Duodenal mucosa (tissue), 2 donors: Measurements from ENCODE around the gene PAPLN.

ENCODE experiments used
- H3K27ac ChIP-seq: one replicate; pipeline ENCODE4 v1.7.0; 2013; ENCODE audit warnings: low read depth, low read length
- H3K27me3 ChIP-seq, 2 donors: one replicate each; pipeline ENCODE4 v1.7.0; 2013; ENCODE audit warnings: low read length in 2 of 2, control low read depth in 1 of 2; ENCODE audit not compliant: insufficient read depth in 2 of 2, control insufficient read depth in 1 of 2
- H3K36me3 ChIP-seq, 2 donors: one replicate each; pipeline ENCODE4 v1.7.0; 2013; ENCODE audit warnings: low read length in 2 of 2, control low read depth in 1 of 2; ENCODE audit not compliant: insufficient read depth in 2 of 2, control insufficient read depth in 1 of 2
- H3K4me1 ChIP-seq, 2 donors: one replicate each; pipeline ENCODE4 v1.7.0; 2013; ENCODE audit warnings: low read length in 2 of 2, control low read depth in 1 of 2; ENCODE audit not compliant: insufficient read depth in 2 of 2, control insufficient read depth in 1 of 2
- H3K4me3 ChIP-seq, 2 donors: one replicate each; pipeline ENCODE4 v1.7.0; 2013; ENCODE audit warnings: low read length in 2 of 2, low read depth in 1 of 2
- H3K9ac ChIP-seq, 2 donors: one replicate each; pipeline ENCODE4 v1.7.0; 2013; ENCODE audit warnings: low read length in 2 of 2, low read depth in 1 of 2
- H3K9me3 ChIP-seq, 2 donors: one replicate each; pipeline ENCODE4 v1.7.0; 2013; ENCODE audit warnings: low read length in 2 of 2, control low read depth in 1 of 2; ENCODE audit not compliant: control insufficient read depth in 1 of 2

The PAPLN gene

DNA sequence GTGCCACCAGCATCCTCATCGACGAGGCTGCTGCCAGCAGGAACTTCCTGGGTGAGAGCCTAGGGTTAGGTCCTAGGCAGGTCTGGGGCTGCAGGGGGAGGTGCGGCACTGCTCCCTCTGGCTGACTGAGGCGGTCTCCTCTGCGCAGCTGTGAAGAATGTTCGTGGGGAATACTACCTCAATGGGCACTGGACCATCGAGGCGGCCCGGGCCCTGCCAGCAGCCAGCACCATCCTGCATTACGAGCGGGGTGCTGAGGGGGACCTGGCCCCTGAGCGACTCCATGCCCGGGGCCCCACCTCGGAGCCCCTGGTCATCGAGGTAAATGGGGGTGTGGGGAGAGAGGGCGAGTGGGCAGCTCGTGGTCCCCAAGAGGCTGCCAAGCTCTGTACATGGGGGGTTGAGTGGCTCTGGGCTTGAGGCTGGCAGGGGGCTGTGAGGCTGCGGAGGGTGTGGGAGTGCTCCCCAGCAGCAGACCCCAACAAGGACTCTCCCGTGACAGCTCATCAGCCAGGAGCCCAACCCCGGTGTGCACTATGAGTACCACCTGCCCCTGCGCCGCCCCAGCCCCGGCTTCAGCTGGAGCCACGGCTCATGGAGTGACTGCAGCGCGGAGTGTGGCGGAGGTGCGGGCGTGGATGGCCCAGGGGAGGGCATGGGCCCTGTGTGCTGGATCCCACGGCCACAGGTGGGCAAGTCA is 14.4 kb downstream of the PAPLN start:
- Histone ChIP-seq H3K27me3 (no peaks in the 10 kb centered on the region), H3K9me3 (no peaks in the 10 kb centered on the region), H3K9ac (no peak overlapping the region), H3K4me1 (no peaks in the 10 kb centered on the region), H3K27ac (no peak overlapping the region), H3K4me3 (no peak overlapping the region), H3K36me3 (no peaks in the 10 kb centered on the region)

DNA sequence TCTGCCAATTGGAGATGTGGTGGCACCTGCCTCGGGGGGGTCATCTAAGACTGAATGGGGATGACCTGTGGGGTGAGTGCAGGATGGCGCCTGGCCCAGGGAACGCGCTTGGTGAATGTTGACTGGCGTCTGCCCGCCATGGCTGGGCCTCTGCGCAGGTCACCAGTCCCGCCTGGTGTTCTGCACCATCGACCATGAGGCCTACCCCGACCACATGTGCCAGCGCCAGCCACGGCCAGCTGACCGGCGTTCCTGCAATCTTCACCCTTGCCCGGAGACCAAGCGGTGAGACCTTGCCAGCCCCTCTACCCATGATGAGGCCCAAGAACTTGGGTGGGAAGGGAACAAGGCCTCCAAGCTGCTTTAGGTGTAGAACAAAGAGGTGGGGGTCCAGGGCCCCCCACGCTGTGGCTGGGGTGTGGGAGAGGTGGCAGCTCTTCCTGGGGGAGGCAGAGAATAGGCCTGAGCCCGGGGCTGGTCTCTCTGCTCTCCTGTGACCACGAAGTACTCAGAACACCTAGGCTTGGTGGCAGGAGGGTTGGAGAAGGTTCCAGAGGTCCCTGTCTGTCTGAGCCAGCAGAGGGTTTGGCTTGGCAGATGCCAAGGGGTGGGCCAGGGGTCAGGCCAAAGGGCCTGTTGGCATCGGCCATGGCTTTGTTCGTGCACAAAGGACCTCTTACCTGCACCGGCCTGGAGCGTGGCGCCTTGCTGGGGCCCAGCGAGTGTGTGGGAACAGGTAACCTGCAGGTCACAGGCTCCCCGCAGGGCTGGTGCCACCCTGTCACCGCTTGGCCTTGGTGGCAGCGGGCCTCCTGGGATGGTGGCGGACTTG is 15.4 kb downstream of the PAPLN start:
- Histone ChIP-seq H3K4me3 (no peak overlapping the region), H3K27me3 (no peaks in the 10 kb centered on the region), H3K27ac (no peak overlapping the region), H3K36me3 (no peaks in the 10 kb centered on the region), H3K9me3 (no peaks in the 10 kb centered on the region), H3K9ac (no peak overlapping the region), H3K4me1 (no peaks in the 10 kb centered on the region)

DNA sequence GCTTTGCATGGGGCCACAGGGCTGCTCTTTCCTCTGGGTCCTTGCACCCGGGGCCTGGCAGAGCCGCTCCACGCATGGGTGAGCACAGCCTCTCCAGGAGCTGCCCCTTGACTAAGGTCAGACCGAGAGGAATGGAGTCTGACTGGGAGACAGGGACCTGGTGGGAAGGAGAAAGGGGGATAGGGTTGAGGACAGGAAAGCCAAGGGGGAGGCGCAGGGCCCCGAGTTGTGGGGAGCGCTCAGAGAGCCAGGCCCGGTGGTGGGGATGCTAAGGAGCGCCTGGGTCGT is 16.0 kb downstream of the PAPLN start:
- Histone ChIP-seq H3K27me3 (no peaks in the 10 kb centered on the region), H3K9me3 (no peaks in the 10 kb centered on the region), H3K27ac (no peak overlapping the region), H3K4me3 (no peak overlapping the region), H3K4me1 (no peaks in the 10 kb centered on the region), H3K36me3 (no peaks in the 10 kb centered on the region), H3K9ac (no peak overlapping the region)

DNA sequence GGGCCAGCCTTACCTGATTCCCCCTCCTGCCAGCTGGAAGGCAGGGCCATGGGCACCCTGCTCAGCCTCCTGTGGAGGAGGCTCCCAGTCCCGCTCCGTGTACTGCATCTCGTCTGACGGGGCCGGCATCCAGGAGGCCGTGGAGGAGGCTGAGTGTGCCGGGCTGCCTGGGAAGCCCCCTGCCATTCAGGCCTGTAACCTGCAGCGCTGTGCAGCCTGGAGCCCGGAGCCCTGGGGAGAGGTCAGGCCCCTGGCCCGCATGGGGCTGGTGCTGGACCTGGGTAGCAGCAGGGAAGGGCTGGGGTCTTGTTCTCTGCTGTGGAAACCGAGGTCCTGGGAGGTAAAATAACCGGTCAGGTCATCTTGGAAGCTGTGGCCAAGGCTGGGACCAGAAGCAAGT is 16.4 kb downstream of the PAPLN start:
- H3K27me3 ChIP-seq: no peaks in the 10 kb centered on the region
- H3K9ac ChIP-seq: no peak overlapping the region
- H3K9me3 ChIP-seq: no peaks in the 10 kb centered on the region
- no peak overlapping the region for H3K4me3 ChIP-seq
- no peaks in the 10 kb centered on the region for H3K4me1 ChIP-seq
- H3K27ac ChIP-seq: no peak overlapping the region
- no peaks in the 10 kb centered on the region for H3K36me3 ChIP-seq

DNA sequence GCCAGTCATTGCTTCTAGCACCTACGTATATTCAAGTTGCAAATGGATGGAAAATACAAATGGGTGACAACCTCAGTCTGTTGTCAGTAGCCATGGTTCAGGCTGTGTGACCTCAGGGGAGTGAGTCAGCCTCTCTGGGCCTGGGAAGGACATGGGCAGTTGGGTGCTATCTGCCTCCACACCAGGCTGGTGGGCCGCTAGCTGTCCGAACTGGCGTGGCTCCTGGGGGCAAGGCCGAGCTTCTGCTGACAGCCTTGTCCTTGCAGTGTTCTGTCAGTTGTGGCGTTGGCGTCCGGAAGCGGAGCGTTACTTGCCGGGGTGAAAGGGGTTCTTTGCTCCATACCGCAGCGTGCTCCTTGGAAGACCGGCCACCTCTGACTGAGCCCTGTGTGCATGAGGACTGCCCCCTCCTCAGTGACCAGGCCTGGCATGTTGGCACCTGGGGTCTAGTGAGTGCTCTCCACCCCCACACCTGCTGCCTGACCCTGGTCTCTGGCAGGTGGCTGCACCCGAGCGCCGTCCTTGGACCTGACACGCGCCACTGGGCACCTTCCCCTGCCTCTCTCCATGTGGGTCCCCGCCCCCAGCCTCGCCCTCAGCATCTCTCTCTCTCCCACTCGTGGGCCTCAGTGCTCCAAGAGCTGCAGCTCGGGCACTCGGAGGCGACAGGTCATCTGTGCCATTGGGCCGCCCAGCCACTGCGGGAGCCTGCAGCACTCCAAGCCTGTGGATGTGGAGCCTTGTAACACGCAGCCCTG is 17.1 kb downstream of the PAPLN start:
- Histone ChIP-seq H3K4me1 (no peaks in the 10 kb centered on the region), H3K9me3 (no peaks in the 10 kb centered on the region), H3K36me3 (no peaks in the 10 kb centered on the region), H3K27me3 (no peaks in the 10 kb centered on the region), H3K4me3 (no peak overlapping the region), H3K27ac (no peak overlapping the region), H3K9ac (no peak overlapping the region)

DNA sequence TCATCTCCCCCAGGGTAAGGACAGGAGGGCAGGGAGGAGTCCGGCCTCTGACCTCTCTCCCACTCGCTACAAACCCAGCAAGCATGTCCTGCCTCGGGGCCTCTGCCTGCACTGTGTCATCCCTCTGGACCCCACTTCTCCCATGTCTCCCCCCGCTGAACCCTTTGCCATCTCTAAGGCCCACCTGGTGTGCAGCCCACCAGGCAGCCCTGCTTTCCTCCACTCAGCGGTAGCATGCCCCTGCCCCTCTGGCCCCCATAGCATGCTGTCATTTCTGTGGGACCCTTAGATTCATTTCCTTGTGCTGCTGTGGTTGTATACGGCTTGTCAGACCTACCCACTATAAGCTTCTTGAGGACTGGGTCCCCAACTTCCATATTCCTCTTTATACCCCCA is 17.7 kb downstream of the PAPLN start:
- Histone ChIP-seq H3K4me1 (no peaks in the 10 kb centered on the region), H3K36me3 (no peaks in the 10 kb centered on the region), H3K27ac (no peak overlapping the region), H3K27me3 (no peaks in the 10 kb centered on the region), H3K9ac (no peak overlapping the region), H3K9me3 (no peaks in the 10 kb centered on the region), H3K4me3 (no peak overlapping the region)

DNA sequence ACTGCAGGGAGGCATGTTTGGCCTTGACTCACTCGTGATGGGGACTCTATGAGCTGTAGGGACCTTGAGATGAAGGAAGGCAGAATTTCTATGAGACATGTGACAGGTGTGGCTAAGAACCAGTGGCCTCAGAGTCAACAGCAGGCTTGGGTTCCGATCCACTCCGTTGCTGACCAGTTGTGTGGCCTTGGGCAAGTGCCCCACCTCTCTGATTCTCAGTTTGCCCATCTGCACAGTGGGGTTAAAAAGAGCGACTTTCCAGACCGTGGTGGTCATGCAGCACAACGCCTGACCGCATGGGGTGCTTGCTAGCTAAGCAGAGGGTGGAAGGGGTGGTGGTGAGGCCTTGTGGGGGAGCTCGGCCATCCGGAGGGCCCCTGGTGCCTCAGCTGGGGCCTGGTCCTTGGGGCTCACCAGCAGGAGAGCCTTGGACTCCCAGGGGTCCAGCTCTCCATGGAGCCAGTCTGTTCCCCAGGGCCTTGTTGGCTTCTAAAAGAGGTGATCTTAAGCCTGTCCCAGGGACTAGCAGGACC is 18.5 kb downstream of the PAPLN start:
- Histone ChIP-seq H3K27ac (no peak overlapping the region), H3K4me1 (no peaks in the 10 kb centered on the region), H3K9ac (no peak overlapping the region), H3K4me3 (no peak overlapping the region), H3K9me3 (no peaks in the 10 kb centered on the region), H3K27me3 (no peaks in the 10 kb centered on the region), H3K36me3 (no peaks in the 10 kb centered on the region)

DNA sequence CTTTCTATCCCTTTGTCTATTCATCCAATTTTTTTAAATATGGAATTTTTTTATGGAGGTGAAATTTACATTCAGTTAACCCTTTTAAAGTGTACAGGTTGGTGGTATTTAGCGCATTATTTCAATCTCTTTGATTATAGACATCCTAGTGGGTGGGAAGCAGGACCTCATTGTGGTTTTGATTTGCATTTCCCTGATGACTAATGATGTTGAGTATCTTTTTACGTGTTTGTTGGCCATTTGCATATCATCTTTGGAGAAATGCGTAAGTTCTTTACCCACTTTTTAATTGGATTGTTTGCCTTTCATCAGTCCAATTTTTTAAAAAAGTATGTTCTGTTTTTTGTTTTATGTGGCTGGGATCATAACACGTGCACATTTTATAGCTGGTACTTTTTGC is 20.8 kb downstream of the PAPLN start:
- Histone ChIP-seq H3K4me3 (no peak overlapping the region), H3K27me3 (no peaks in the 10 kb centered on the region), H3K9me3 (no peaks in the 10 kb centered on the region), H3K27ac (no peak overlapping the region), H3K9ac (no peak overlapping the region), H3K36me3 (no peaks in the 10 kb centered on the region), H3K4me1 (no peaks in the 10 kb centered on the region)

DNA sequence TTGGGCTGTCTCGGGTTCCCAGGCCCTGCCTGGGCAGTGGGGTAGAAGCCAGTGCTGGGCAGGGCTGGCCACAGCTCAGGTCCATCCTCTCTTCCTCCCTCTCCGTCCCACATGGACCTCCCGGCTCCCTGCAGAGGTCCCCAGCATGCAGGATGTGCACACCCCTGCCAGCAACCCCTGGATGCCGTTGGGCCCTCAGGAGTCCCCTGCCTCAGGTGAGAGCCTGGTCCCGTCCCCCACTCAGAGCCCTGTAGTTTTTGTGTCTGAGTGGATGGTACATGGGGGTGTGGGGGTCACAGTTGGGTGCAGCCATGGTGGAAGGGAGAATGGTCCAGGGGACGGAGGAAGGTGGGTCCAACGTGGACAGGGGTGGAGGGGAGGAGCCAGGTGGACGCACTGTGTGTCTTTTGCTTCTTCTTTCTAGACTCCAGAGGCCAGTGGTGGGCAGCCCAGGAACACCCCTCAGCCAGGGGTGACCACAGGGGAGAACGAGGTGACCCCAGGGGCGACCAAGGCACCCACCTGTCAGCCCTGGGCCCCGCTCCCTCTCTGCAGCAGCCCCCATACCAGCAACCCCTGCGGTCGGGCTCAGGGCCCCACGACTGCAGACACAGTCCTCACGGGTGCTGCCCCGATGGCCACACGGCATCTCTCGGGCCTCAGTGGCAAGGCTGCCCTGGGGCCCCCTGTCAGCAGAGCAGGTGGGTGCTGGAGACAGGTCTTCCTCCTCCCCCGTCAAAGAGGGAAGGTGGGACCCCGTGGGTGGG is 21.7 kb downstream of the PAPLN start:
- H3K9ac ChIP-seq: no peak overlapping the region
- H3K4me1 ChIP-seq: no peaks in the 10 kb centered on the region
- no peak overlapping the region for H3K4me3 ChIP-seq
- no peaks in the 10 kb centered on the region for H3K36me3 ChIP-seq
- H3K27ac ChIP-seq: no peak overlapping the region
- no peaks in the 10 kb centered on the region for H3K27me3 ChIP-seq
- H3K9me3 ChIP-seq: no peaks in the 10 kb centered on the region
